SH-SY5Y (cell line): ENCODE measurements around the gene URB2.

Experiments
- GATA2 ChIP-seq: IDR thresholded peaks from 2 replicates; pipeline ENCODE4 v1.6.1; 2011; ENCODE audit warnings: mild to moderate bottlenecking, low read depth, low read length
- GATA3 ChIP-seq: IDR thresholded peaks from 2 replicates; pipeline ENCODE4 v1.6.1; 2011; ENCODE audit warnings: low read depth, mild to moderate bottlenecking, low read length, moderate library complexity

DNA sequence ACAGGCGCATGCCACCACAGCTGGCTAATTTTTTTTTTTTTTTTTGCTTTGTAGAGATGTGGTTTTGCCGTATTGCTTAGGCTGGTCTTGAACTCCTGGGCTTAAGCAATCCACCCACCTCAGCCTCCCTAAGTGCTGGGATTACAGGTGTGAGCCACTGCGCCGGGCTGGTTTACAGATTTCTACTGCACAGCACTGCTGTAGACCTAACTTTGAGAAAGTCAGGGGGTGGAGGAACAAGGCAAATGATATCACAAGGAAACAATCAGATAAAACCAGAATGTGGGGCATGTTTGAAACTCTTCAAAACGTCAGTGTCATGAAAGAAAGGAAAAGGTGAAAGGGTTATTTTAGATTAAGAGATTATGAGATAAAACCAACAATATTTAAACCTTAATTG is 45.3 kb downstream of the URB2 start:
- TF ChIP-seq GATA3: no peak
- no peak for TF ChIP-seq GATA2
